Pons (tissue), 1 donor: ENCODE results near the gene DYNLRB2.

Experiments
- DNase-seq: peaks from one replicate; pipeline ENCODE4 v3.0.0-alpha.2; 2016; ENCODE audit warnings: low spot score

The DYNLRB2 gene

DNA sequence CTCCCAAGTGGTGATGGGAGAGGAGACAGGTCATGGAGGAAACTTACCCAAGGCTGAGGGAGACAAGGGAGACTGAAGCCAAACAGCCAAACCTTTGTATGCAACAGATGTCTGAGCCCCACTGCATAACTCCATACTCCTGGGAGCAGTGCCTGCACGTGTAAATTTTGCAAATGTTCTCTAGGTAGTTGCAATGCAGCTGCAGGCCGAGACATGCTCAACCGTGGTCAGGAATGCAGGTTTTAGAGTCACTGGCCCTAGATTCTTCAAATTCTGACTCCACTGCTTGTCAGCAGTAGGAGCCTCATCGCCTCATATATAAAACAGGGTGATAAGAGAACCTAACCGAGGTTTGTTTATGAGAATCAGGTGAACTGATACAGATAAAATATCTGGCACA lies 11.5 kb downstream of the DYNLRB2 start:
- DNase-seq, result no peak

DNA sequence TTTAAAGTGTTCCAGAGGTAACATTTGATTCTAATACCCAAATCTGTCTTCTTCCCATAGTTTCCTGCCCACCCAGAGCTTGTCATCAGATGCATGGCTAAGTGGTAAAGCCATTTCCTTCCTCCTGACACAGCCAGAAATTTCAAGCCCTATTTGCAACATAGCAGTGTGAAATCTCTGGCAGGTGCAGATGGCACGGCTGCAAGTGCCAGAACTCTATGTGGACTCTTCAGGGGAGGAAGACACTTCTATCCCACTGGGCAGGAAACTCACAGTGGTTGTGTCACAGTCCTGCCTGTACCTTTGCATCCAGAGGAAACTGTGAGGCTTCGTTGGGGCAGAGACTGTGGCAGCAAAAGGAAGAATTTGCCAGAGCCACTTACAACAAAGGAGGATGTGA lies 13.2 kb downstream of the DYNLRB2 start:
- peak; percentile 8 for DNase-seq

DNA sequence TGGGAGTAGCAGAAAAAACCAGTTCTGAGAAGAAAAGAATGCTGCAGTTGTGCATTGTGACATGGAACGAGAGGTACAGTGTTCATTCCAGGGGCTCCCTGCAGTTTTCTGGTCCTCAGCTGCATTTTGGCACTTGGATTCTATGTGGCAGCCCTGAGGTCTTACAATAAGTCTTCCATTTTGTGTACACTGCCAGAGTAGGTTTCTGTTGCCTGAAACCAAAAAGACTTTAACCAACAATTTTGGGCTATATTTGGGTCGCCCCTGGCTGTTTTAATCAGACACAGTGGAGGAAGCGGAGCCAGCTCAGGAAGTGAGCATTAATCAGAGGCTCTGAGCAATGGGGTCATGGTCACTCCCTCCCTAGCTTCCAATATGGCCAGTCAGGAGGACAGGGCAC lies 15.7 kb downstream of the DYNLRB2 start:
- DNase-seq, result no peak

DNA sequence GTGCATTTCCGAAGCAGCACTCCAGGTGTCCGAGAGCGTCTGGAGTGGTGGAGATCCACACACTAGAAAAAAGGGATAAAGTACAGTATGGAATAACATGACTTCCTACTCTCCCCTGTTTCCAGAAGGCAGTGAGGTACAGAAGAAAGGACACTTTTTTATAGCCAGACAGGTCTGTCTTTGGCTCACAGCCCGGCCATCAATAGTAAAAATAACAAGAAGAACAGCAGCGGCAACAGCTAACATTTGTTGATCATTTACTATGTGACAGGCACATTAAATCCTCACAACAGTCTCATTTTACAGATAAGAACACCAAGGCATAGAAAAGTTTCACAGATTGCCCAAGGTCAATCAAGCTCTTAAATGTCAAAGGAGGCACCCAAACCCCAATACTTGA lies 16.2 kb downstream of the DYNLRB2 start:
- DNase-seq, result no peak

DNA sequence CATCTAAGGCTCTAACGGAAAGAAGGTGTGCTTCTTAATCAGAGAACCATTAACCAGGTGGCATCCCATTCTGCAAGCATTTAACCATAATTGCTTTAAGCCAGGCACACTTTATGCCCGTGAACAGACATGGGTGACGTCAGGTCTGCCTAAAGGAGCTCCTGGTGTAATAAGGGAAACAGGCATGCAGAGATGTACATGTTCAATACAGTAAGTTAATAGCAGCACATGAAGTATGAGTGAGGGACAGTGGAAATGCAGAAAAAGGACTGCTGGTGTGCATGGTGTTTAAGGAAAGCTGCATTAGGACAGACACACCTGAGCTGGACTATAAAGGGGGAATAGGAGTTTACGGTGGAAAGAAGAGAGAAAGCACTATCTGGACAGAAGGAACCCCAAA lies 18.6 kb downstream of the DYNLRB2 start:
- no peak for DNase-seq

DNA sequence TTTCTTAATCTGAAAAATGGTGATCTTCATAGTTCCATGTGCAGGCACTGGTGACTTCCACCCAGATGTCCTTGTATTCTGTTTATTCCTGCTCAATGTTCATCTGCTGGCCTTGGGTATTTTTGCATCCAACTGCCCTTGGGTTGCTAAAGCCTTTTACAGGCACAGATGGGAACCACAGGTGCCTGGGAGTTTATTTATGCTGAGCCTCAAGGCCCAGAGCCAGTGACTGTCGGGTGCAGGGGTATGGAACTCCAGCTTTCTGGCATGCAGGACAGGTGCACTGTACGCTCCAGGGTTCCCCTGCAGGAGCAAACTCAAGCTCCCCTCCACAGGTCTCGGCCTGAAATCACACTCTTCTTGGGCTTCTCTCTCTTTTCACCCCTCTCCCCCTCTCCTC lies 22.3 kb downstream of the DYNLRB2 start:
- DNase-seq, result no peak

DNA sequence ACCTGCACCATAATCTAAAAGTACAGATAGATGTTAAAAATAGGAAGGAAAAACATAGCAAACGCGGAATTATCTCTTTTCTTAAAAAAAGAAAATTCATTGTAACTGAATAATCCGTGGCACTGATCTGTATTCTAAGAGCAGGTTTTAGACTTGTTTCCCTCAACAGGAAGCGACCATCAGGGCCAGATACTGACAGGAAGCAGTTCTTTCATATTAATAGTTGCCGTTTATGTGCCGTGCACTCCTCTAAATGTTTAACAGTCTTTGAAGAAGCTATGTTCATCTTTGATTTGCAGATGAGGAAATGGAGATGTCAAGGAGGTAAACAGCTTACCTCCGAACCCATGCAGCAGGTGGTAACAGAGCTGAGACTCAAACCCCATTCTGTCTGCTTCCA lies 23.6 kb downstream of the DYNLRB2 start:
- no peak for DNase-seq

DNA sequence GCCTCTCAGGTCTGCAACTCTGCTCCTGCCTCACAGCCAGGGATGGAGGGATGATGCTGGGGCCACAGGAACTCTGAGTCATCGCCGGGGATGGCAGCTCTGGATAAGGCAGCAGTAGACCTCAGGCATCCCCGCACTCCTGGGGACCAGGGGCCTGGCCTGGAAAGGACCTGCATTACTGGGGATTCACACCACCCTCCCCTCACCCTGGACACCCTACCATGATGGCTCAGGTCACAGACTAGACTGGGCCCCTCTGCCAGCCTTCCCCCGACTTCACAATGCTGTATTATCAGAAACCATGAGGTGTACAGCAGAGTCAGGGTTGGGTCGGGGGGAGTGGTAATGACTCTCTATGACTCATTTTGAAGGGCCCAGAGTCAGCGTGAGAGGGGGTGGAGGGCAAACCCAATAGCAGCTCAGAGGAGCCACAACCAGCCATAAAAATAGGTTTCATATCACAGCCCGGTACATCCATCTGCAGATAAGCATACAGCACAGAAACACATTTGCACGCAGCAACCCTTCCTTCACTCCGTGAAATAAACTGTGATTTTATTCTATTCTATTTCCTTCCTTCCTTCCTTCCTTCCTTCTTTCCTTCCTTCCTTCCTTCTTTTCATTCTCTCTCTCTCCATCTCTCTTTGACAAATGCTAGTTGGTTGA lies 28.8 kb downstream of the DYNLRB2 start:
- DNase-seq, result no peak

DNA sequence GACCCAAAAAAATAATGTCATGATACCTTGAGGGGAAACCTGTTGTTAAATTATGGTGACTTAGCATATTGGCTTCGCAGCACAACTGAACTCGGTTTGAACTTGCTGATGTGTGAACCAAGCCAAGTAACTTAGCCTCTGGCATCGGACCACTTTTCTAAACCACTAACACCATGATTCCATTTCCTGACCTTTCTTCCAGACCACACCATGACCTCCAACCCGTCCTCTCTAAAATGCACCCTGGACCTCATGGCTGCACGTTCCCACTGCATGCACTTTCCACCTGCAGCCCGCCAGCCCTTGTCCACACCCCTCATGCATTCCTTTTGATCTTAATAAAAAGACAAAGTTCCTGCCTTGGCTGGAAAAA lies 29.3 kb downstream of the DYNLRB2 start:
- no peak for DNase-seq

DNA sequence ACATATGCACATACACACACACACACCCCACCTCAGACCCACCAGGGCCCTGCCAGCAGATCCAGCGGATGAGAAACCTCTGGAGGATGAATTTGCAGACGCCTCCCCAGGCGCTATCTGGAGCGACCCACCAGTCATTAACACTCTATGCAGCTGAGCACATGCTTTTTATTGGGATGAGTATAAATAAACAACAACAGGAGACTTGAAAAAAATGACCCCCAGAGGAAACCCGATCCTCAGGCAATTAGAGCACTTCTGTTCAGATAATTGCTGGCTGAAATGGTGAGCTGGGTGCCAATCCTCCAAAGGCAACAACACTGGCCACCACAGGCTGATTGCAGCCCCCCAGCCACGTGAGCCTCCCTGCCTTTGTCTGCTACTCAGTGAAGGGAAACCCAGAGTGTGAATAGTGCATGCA lies 32.9 kb downstream of the DYNLRB2 start:
- DNase-seq, result no peak

DNA sequence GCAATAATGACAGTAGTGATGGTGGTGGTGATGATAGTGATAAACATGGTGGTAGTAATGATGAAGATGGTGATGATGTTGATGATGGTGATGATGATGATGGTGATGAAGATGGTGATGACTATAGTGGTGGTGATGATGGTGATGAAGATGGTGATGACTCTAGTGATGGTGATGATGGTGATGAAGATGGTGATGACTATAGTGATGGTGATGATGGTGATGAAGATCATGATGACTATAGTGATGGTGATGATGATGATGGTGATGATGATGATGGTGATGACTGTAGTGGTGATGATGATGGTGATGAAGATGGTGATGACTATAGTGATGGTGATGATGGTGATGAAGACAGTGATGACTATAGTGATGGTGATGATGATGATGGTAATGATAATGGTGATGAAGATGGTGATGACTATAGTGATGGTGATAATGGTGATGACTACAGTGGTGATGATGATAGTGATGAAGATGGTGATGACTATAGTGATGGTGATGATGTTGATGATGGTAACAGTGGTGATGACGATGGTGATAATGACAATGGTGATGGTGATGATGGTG lies 35.6 kb downstream of the DYNLRB2 start:
- no peak for DNase-seq

DNA sequence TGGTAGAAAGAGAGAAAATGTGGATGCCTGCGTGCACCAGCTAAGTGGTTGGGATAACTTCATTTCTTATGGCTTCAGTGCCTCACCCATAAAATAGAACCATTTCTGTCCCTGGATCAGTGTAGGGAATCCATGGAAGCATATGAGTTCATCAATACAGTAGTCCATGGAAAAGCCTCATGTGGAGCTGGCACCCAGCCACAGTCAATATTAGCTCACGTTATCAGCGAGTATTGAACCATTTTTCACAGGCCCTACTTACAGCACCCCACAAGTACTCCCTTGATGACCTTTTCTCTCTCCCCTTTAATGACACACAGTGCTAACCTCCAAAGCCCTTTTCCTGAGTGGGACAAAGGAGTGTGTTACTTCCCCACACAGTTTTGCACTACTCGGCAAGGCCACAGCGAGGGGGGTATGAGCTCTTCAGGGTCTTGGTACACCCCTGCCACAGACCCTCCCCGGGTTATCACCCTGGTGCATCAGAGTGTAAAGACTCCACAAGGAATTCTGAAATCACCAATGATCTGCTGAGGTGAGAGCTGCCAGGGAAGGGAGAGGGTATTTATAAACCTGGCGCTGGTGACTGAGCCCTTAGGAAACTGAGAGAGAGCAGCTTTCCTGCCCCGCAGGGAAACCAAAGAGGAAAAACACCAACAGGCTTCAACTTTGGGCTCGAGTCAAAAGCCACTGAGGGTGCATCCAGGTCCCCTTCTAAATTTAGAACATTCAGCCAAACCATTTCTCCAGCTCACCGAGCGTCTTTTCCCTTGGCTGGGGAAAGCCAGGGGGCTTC lies 36.9 kb downstream of the DYNLRB2 start:
- peak; percentile 17 for DNase-seq

DNA sequence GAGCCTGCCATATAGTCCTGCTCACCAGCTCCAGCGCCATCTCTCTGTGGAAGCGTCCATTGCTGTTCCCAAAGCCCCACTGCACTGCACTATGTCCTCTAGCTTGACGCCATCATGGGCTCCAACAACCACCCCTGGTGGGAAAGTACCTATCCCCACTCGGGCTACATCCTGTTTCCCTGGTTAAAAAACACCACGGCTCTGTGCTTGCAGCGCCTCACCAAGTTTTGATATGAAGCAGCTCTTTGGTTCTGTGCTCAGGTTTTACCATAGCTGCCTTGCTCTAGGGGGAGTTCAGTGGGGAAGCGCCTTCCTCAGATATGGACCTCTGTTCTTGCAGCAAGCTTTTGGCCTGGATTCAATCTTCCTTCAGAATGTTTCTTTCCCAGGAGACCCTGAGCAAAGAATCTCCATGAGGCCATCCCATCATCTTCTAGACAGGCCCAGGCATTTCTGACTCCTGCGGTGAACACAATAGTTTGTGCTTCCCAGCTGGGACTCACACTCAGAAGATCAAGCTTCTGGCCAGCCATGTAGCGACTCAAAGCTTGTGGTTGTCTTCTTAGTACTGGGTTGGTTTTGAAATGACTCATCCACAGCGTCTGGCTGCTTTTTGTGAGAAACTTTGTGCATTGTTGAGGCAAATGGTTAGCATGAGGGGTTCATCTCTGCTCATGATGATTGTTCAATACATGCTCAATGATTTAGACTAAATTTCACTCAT lies 39.5 kb downstream of the DYNLRB2 start:
- no peak for DNase-seq

DNA sequence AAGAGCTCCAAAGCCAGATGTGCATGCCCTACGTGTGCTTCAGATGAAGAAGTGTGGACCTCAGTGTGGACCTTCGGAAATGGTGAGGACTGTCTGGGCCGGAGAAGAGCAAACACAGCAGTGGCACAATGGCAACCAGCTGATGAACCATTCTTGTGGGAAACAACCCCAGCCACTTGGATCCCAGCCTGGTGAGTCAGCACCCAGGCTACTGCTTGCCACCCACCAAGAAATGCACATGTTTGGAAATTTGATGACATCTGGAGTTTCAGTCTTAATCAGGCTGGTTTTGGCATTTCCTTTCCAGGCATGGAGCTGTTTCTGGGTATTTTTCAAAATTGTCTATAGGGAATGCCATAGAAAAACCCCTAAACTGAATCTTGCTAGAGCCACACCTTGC lies 42.7 kb downstream of the DYNLRB2 start:
- peak; percentile 26 for DNase-seq

DNA sequence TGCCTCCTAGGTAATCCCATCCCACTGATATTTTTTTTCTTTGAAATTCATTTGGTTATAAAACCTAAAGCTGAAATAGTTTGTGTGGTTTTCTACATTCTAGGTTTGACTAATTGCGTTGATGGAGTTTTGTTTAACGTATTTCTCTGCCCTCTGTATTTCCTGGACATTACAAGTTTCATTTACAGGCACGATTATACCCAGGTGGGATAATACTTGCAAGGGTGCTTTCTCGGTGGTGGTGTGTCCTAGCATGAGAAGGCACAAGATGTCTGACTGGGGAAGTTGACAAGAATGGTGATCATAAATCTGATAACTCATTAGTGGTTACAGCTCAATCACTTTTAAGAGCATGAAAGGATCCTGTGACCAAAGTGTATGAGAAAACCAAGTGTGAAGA lies 45.0 kb downstream of the DYNLRB2 start:
- no peak for DNase-seq

DNA sequence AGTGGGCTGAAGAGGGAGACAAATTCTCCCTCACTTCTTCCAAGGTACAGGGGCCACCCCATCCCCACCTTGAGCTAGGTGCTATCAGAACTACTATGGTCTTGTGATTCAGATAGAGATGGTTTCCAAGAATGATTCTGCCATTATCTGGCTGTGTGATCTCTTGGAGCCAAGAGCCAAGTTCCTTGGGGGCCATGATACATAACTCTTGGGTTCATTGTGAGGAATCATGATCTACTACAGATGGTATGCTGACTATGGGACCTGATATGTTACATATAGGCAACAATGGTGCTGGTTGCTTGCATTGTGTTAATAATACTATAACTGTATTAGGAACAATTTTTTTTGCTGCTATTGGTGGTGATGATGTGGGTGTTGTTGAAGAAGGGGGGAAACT lies 45.7 kb downstream of the DYNLRB2 start:
- no peak for DNase-seq

DNA sequence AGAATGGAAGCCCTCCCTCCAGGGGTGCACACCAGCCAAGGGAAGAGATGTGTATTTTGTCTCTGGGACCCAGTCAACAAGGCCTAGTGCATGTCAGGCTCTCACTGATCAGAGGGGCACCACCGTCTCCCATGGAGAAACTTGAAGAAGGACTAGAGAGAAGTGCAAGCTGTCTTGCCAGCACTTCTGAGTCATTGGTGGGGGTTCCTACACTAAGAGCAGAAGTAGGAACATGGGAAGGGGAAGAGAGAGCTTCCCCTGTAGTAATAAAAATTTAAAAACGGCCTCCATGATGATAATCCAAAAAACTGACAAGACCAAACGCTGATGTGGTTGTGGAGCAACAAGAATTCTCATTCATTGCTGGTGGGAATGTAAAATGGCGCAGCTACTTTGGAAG lies 46.3 kb downstream of the DYNLRB2 start:
- no peak for DNase-seq

DNA sequence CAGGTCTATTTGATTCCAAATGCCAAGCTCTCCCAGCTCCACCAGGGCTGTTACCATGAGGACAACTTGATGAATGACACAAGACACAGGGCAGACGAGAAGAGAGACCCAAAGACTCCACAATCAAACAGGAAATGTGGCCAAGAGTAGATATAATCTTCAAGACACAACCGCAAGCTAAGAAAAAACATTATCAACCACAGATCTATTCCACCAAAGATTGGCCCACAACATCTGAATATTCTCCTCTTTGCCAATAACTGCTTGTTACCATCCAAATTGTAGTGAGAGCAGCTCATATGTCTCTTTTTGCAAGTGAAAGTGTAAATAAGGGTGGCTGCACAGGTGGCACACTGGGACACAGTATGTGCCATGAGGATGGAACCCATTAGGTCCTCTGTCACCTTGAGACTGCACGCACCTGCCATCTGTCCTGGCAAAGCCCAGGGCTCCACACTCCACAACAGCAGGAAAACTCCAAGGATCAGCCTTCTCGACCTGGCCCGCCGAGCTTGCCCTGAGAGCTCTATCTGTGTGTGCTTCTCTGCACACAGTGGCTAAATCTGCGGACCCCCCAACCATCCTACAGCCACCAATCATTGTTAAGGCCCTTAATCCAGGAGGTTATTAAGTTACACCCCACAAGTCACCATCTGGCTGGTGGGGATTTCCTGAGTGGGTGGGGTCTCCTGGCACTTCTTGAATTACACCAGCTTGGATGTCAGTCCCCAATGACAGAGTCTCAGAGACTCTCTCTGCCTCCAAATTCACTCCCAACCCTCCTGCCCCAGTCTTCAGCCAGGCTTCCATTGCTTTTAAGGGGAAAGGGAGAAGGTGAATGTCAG lies 50.5 kb downstream of the DYNLRB2 start:
- DNase-seq, result no peak

DNA sequence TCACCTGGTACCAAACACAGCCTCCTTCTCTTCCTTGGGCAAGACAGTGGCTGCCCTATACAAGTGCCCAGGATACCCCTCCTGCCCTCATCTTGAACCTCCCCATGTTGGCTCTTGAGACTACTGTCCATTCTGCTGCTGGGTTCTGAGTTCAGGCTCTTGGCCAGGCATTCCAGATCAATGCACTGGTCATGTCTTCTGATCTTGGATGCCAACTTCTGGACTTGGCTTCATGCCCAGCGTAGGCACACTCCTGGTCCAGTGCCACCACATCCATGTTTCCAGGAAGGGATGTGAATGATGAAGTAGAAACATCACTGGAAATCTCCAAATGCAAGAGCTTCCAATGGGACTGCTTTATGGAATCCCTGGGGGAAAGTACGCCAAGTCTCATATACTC lies 51.5 kb downstream of the DYNLRB2 start:
- DNase-seq, result no peak

DNA sequence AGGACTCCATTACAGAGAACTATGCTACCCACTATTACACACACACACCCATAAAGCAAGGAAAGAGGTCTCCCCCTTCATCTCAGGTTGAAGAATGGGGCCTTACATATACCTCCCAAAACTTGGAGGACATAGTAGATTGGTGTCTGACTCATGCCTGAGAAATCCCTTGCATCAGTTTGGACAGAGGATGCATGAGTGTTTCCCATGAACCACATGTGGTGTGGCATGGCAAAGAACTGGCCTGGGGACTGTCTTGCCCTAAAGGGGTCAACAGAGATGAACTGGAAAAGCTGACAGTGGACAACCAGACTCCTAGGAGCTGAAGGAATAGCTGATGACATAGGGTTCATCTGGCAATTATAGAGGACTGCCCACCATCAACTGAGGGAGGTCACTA lies 54.0 kb downstream of the DYNLRB2 start:
- no peak for DNase-seq

DNA sequence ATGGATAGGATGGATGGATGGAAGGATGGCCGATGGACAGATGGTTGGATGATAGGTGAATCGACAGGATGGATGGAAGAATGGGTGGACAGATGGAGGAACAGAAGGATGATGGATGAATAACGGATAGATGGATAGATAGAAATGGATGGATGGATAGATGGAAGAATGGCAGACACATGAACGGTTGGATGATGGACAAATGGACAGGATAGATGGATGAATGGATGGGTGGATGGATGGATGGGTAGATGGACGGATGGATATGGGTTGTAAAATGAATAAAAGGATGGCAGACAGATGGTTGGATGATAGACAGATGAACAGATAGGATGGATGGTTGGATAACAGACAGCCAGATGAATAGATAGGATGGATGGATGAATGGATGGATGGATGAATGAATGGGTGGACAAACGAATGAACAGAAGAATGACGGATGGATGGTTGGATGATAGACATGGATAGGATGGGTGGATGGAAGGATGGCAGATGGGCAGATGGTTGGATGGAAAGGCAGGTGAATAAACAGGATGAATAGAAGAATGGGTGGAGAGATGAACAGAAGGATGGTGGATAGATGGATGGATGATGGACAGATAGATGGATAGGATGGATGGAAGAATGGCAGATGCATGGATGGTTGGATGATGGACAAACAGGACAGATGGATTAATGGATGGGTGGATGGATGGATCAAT lies 55.9 kb downstream of the DYNLRB2 start:
- DNase-seq, result no peak
